HepG2 (cell line): ENCODE results near the gene ETV2. TPM values are rescaled to one million over a fixed set of nuclear protein-coding genes. Genes with fewer than 3 reads are reported as not detected.

Experiments used
- FOXA3 ChIP-seq: IDR thresholded peaks from 2 replicates; pipeline ENCODE4 v1.6.1; 2016; ENCODE audit warnings: missing genetic modification reagents, missing compliant biosample characterization
- HNF4A ChIP-seq: sonication (generic); formaldehyde crosslinking; IDR thresholded peaks from 2 replicates; pipeline ENCODE4 v1.4.0; 2020; ENCODE audit warnings: missing genetic modification reagents
- HNRNPK ChIP-seq: fragments of 200-400 bp; formaldehyde crosslinking; IDR thresholded peaks from 2 replicates; pipeline ENCODE4 v1.6.1; 2018; ENCODE audit warnings: low read length, low read depth, moderate library complexity, mild to moderate bottlenecking; ENCODE audit not compliant: poor library complexity, severe bottlenecking
- LCORL ChIP-seq, 2 experiments: fragments of 450-650 bp in 1 of 2; sonication (generic) in 1 of 2; formaldehyde crosslinking in 1 of 2; IDR thresholded peaks; 2 replicates each; pipeline versions ENCODE4 v1.5.0 to v1.6.1; 2017 to 2020; ENCODE audit warnings: antibody characterized with exemption in 1 of 2, missing genetic modification reagents in 1 of 2
- PHB2 ChIP-seq: fragments of 450-650 bp; IDR thresholded peaks from 2 replicates; pipeline ENCODE4 v1.6.1; 2018; ENCODE audit not compliant: partially characterized antibody
- POGZ ChIP-seq: sonication (generic); formaldehyde crosslinking; IDR thresholded peaks from 2 replicates; pipeline ENCODE4 v1.4.0; 2020; ENCODE audit warnings: mild to moderate bottlenecking, missing genetic modification reagents
- RAD21 ChIP-seq: fragments of 450-650 bp; formaldehyde crosslinking; IDR thresholded peaks from 2 replicates; pipeline ENCODE4 v1.5.0; 2020; ENCODE audit warnings: mild to moderate bottlenecking
- RFXAP ChIP-seq: sonication (generic); formaldehyde crosslinking; IDR thresholded peaks from 2 replicates; pipeline ENCODE4 v1.4.0; 2020; ENCODE audit warnings: missing genetic modification reagents, borderline replicate concordance
- SNAPC2 ChIP-seq: sonication (generic); formaldehyde crosslinking; IDR thresholded peaks from 2 replicates; pipeline ENCODE4 v1.8.1; 2022; ENCODE audit warnings: mild to moderate bottlenecking, missing genetic modification reagents
- SP4 ChIP-seq: sonication (generic); formaldehyde crosslinking; IDR thresholded peaks from 2 replicates; pipeline ENCODE4 v1.8.1; 2023; ENCODE audit warnings: mild to moderate bottlenecking, missing genetic modification reagents
- TAF15 ChIP-seq: fragments of 200-400 bp; formaldehyde crosslinking; IDR thresholded peaks from one replicate; pipeline ENCODE4 v1.6.1; 2018; ENCODE audit warnings: mild to moderate bottlenecking, low read depth, low read length; ENCODE audit not compliant: poor library complexity, severe bottlenecking
- ZFP36 ChIP-seq: fragments of 150-350 bp; IDR thresholded peaks from 2 replicates; pipeline ENCODE4 v1.6.1; 2018; ENCODE audit warnings: borderline replicate concordance, low read length, low read depth; ENCODE audit not compliant: partially characterized antibody
- ZNF564 ChIP-seq: sonication (generic); formaldehyde crosslinking; IDR thresholded peaks from 2 replicates; pipeline ENCODE4 v1.8.1; 2023; ENCODE audit warnings: mild to moderate bottlenecking, missing genetic modification reagents
- ZNF678 ChIP-seq: sonication (generic); formaldehyde crosslinking; IDR thresholded peaks from 2 replicates; pipeline ENCODE4 v1.4.0; 2020; ENCODE audit warnings: mild to moderate bottlenecking, missing genetic modification reagents
- ZNF687 ChIP-seq: sonication (generic); formaldehyde crosslinking; IDR thresholded peaks from 2 replicates; pipeline ENCODE4 v1.5.1; 2020; ENCODE audit warnings: mild to moderate bottlenecking, missing genetic modification reagents, moderate library complexity
- polyA plus RNA-seq, 8 experiments: library from polyadenylated mRNA; depleted of rRNA in 3 of 8; stranded (reverse) in 7 of 8; unstranded in 1 of 8; fragments of >200 nt; fragmentation: Illumina TruSeq in 4 of 8; extraction: Trizol in 4 of 8; gene quantifications; 2 replicates each; pipeline versions ENCODE4 v1.2.1 to v1.2.3, GENCODE V29; 2011 to 2016; ENCODE audit warnings: low read depth in 4 of 8, missing spikeins in 1 of 8, mixed read lengths in 1 of 8; ENCODE audit not compliant: insufficient read depth in 1 of 8
- total RNA-seq, 5 experiments: library from RNA; depleted of rRNA; stranded (reverse); fragments of >200 nt; fragmentation: Illumina TruSeq; extraction: Trizol; gene quantifications; 2 replicates each; pipeline ENCODE4 v1.2.3, GENCODE V29; 2016; ENCODE audit warnings: low read depth in 1 of 5
- TF ChIP-seq, protein P1 (sequence below): sonication (generic); formaldehyde crosslinking; IDR thresholded peaks from 2 replicates; pipeline ENCODE4 v1.5.0; 2020; ENCODE audit warnings: mild to moderate bottlenecking, missing genetic modification reagents, borderline replicate concordance
- TF ChIP-seq, protein P2 (sequence below): sonication (generic); formaldehyde crosslinking; IDR thresholded peaks from 2 replicates; pipeline ENCODE4 v1.4.0; 2020; ENCODE audit warnings: missing genetic modification reagents, low read depth, mild to moderate bottlenecking, borderline replicate concordance
- TF ChIP-seq, protein P3 (sequence below): IDR thresholded peaks from 2 replicates; pipeline ENCODE4 v1.6.1; 2016; ENCODE audit warnings: low read depth, control low read depth

ETV2 gene
- total and polyA plus RNA-seq, 2 of the 13 experiments (the other 11 are each of a cell fraction or from before 2014, with no cell fraction given), result 0.07 to 0.20 TPM

DNA sequence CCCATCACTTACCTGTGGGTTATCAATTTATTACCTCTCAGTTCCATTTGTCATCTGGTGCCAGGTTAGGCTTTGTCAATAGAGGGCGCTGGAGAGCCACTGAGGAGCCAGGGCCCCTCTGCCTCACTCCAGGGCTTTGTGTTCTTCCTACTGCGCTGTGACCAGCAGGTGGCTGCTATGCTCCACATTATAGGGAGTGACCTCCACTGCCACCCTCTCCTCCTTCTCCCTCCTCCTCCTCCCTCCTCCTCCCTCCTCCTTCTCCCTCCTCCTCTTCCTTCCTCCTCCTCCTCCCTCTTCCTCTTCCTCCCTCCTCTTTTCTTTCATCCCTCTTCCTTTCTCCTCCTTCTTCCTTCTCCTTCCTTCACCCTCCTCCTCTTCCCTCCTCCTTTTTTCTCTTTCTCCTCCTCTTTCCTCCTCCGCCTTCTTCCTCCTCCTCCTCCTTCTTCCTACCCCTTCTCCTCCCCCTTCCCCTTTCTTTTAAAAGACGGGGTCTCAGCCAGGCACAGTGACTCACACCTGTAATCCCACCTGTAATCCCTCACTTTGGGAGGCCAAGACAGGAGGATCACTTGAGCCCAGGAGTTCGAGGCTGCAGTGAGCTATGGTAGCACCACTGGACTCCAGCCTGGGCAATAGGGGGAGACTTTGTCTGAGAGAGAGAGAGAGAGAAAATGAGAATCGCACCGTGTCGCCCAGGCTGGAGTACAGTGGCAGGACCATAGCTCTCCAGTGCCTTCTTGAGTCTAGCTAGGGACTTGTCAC is 52.5 kb downstream of the ETV2 start (continued):
- TF ChIP-seq, protein P1, sequence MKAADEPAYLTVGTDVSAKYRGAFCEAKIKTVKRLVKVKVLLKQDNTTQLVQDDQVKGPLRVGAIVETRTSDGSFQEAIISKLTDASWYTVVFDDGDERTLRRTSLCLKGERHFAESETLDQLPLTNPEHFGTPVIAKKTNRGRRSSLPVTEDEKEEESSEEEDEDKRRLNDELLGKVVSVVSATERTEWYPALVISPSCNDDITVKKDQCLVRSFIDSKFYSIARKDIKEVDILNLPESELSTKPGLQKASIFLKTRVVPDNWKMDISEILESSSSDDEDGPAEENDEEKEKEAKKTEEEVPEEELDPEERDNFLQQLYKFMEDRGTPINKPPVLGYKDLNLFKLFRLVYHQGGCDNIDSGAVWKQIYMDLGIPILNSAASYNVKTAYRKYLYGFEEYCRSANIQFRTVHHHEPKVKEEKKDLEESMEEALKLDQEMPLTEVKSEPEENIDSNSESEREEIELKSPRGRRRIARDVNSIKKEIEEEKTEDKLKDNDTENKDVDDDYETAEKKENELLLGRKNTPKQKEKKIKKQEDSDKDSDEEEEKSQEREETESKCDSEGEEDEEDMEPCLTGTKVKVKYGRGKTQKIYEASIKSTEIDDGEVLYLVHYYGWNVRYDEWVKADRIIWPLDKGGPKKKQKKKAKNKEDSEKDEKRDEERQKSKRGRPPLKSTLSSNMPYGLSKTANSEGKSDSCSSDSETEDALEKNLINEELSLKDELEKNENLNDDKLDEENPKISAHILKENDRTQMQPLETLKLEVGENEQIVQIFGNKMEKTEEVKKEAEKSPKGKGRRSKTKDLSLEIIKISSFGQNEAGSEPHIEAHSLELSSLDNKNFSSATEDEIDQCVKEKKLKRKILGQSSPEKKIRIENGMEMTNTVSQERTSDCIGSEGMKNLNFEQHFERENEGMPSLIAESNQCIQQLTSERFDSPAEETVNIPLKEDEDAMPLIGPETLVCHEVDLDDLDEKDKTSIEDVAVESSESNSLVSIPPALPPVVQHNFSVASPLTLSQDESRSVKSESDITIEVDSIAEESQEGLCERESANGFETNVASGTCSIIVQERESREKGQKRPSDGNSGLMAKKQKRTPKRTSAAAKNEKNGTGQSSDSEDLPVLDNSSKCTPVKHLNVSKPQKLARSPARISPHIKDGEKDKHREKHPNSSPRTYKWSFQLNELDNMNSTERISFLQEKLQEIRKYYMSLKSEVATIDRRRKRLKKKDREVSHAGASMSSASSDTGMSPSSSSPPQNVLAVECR (CRISPR knock-in tag), result peak; percentile 62; the same call in 1 of the 2 replicates
- no peak for TF ChIP-seq ZNF678 (CRISPR knock-in tag)
- peak; percentile 68 for TF ChIP-seq FOXA3 (CRISPR knock-in tag)
- no peak for TF ChIP-seq PHB2
- TF ChIP-seq, protein P2, sequence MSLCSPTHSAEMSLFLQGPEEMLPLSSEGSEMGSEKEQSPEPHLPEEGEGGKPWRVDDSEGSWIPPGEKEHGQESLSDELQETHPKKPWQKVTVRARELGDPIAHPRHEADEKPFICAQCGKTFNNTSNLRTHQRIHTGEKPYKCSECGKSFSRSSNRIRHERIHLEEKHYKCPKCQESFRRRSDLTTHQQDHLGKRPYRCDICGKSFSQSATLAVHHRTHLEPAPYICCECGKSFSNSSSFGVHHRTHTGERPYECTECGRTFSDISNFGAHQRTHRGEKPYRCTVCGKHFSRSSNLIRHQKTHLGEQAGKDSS (CRISPR knock-in tag), result no peak
- TF ChIP-seq ZNF564 (CRISPR knock-in tag), result no peak
- TF ChIP-seq ZNF687 (CRISPR knock-in tag), result peak; percentile 12; the same call in 1 of the 2 replicates
- TF ChIP-seq ZFP36, result peak; percentile 13
- no peak for TF ChIP-seq SNAPC2 (CRISPR knock-in tag)
- no peak for TF ChIP-seq POGZ
- TF ChIP-seq, protein P3, sequence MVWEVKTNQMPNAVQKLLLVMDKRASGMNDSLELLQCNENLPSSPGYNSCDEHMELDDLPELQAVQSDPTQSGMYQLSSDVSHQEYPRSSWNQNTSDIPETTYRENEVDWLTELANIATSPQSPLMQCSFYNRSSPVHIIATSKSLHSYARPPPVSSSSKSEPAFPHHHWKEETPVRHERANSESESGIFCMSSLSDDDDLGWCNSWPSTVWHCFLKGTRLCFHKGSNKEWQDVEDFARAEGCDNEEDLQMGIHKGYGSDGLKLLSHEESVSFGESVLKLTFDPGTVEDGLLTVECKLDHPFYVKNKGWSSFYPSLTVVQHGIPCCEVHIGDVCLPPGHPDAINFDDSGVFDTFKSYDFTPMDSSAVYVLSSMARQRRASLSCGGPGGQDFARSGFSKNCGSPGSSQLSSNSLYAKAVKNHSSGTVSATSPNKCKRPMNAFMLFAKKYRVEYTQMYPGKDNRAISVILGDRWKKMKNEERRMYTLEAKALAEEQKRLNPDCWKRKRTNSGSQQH (CRISPR knock-in tag), result 0 out of 2 replicates have a peak, but pooled peaks have one; percentile 36
- no peak for TF ChIP-seq SP4 (CRISPR knock-in tag)
- no peak for TF ChIP-seq LCORL (IDR thresholded peaks at IDR 0.05)
- TF ChIP-seq LCORL (CRISPR knock-in tag; IDR thresholded peaks at IDR 0.05), result peak; percentile 50; the same call in 1 of the 2 replicates
- no peak for TF ChIP-seq HNF4A (CRISPR knock-in tag)
- peak; percentile 81 for TF ChIP-seq HNRNPK
- TF ChIP-seq RAD21 (CRISPR knock-in tag), result peak; percentile 98
- TF ChIP-seq RFXAP (CRISPR knock-in tag), result no peak
- TF ChIP-seq TAF15, result no peak
